Measurements from ENCODE around the gene ATXN10.
A peak's percentile ranks its signal among the peaks of the same experiment; 100 is the strongest.
"Not testable (repeated sequence)": the region's sequence is repeated elsewhere in the genome, so short reads cannot be mapped to it uniquely, and the experiment has no call there.

The ATXN10 gene

DNA sequence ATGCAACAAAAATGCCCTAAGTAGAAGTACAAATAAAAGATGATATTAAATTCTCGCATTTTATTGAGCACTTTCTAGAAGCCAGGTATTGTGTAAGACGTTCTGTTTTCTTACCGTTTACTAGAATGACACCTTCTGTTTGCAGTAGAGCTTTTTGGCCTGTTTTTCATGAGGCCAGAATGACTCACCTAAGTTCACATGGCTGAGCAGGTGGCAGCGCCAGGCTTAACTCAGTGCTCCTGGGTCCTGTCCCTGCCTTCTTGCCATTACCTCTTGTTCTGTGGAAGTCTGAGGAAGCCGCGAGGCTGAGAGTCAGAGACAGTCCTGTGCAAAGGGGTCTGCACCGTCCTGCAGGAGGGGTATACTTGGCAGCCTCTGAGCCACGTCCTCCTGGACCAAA is 113.8 kb downstream of the ATXN10 start:
- DNase-seq (ENCODE audit: low spot score): no peak

DNA sequence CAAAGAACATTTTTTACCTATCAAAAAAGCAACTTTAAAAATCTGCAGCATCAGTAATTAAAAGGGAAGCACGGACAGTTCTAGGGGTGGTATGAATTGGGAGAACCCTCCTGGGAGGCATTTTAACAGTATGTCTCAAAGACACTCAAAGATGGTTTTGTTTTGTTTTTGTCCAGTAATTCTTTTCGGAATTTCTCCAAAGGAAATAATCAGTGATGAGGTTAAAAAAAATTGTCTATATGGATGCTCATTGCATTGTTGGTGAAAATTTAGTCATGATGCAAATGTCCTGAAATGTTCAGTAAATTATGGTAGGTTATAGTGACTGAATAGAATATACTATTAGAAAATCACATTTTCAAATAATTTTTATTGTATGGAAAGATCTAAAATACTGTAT is 115.1 kb downstream of the ATXN10 start:
- no peak for DNase-seq (ENCODE audit: low spot score)

DNA sequence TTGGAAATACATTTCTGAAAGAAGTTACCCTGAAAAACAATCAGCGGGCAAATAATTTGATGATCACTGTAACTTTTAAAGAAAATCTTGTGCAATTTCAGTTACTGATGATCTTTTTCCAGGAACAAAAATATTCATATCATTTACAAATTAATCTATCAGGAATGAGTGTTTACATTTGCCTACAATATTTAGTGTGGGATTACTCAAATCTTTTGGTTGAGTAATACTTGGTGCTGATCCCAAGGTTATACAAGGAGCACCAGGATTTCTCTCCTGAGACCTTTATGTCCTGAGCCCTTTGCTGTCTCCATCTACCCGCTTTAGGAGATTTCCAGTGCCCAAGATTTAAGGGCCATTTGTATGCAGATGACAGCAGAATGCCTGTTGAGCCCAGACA is 116.1 kb downstream of the ATXN10 start:
- no peak for DNase-seq (ENCODE audit: low spot score)

DNA sequence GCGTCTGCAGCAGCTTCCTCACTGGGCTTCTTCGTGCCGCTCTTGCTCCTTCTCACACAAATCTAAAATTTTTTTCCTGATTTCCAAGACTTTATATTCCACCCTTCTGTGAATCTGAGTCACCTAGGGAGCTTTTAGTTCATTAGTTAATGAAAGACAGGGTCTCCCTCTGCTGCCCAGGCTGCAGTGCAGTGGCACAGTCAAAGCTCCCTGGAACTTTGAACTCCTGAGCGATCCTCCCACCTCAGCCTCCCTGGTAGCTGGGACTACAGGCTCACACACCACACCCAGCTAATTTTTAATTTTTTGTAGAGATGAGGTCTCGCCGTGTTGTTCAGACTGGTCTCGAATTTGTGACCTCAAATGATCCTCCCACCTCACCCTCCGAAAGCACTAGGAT is 116.9 kb downstream of the ATXN10 start:
- no peak for DNase-seq (ENCODE audit: low spot score)

DNA sequence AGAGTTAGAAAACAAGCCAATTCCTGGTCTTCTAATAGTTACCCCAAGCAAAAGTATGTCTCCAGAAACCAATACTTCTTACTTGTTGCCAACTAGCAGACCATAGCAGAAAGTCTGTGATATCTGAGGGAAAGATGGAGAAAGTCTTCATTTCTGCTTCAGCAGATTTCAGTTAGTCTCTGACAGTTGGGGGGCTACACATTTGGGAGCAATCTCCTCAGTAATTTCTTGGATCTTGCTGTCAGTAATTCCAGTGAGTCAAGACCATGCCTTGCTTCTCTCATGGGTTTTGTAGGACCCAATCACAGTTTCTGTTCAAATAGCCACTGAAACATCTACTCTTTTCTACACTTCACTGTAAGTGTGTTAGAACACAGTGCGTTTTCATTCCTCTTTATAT is 118.8 kb downstream of the ATXN10 start:
- DNase-seq (ENCODE audit: low spot score): no peak

DNA sequence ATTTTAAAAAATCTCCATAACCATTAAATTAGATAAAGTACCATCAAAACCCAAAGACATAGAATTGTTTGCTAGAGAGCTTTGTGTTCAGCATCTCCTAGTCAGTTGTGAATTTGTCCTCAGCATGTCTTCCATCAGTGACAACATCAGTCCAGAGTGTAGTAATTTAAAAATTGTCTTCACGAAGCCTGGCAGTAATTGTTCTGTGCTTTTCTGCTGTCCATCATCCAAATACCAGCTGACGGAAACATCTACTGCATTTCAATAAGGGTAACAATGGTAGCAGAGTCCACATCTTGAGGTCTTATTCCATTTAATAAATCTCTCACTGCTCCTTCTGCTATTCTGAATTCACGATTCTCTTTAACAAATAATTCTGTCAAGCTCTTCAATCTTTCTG is 121.5 kb downstream of the ATXN10 start:
- DNase-seq (ENCODE audit: low spot score): no peak

DNA sequence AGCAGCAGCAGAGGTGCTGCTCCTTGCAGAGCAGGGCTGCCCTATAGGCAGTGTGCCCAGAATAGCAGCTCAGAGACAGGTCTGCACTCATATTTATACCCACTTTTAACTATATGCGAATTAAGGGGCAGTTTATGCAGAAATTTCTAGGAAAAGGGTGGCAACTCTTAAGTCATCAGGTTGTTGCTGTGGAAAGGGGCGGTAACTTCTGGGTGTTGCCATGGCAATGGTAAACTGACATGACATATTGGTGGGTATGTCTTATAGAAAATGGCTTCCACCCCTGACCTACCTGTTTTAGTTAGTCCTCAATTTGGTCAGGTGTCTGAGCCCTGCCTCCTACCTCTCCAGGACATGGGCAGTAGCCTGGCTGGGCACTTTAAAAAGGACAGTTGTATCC is 122.3 kb downstream of the ATXN10 start:
- no peak for DNase-seq (ENCODE audit: low spot score)

DNA sequence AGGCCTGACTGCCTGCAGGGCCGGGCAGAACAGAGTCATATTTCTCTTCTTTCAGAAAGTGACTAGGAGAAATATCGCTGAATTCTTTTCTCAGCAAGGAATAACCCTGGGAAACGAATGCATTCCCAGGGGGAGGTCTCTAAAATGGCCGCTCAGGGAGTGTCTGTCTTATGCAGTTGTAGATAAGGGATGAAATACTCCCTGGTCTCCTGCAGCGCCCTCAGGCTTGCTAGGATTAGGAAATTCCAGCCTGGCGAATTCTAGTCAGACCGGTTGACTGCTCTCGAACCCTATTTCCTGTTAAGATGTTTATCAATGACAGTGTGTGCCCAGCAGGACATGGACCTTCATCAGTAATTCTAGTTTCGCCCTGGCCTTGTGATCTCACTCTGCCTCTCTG is 124.4 kb downstream of the ATXN10 start:
- DNase-seq (ENCODE audit: low spot score): not testable (repeated sequence)

DNA sequence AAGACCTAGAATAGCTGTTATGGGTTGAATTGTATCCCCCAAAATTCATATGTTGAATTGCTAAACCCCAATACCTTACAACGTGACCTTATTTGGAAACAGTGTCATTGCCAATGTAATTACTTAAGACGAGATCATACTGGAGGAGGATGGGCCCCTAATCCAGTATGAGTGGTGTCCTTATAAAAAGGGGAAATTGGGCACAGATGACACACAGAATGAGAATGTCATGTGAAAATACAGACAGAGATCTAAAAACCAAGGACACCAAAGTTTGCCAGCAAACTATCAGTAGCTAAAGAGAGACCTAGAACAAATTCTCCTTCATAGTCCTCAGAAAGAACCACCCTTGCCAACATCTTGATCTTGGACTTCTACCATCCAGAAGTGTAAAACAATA is 127.7 kb downstream of the ATXN10 start:
- DNase-seq (ENCODE audit: low spot score): no peak

DNA sequence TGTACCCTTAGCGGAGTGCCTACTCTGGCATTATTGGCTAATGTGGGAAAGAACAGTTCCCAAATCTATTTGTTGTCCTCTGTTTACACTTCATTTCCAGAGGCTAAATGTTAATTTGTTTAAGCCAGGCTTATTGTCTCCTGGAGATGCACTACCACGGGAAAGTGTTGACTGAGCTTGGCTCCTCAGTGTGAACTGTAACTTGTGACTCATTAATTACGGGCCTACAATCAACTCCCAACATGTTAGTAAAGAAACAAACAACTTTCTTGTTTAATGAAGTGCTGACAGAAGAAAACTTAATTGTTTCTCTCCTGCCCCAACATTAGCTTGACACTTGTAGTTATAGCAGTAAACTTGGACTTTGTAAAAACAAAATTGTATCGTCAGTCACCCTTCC is 130.4 kb downstream of the ATXN10 start:
- no peak for DNase-seq (ENCODE audit: low spot score)

DNA sequence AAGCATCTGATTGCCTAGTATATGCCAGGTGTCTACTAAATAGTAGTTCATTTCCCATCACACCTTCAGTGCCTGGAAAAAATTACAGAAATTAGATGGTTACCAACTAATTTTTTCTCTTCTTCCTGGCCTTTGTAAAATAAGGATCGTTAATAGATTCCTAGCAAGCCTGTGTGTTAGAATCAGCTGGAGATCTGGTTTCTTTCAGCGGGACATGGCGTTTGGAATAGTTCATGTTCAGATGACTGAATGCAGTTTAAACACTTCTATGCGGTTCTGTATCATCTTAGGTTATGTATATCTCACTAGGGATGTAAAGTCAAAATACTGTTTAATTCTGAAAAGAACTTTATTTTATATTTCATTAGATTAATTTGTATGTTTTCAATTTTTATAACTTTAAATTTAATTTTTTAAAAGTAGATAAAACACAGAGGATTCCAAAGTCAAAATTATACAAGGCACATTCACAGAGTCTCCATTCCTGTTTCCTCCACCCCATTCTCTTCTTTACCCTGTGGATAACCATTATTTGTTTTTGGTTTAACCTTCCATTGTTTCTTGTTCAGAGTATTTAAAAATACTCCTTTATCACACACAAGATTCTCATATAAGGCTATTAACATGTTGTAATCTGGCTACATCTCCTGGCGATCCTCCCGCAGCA is 132.8 kb downstream of the ATXN10 start:
- DNase-seq (ENCODE audit: low spot score): no peak

DNA sequence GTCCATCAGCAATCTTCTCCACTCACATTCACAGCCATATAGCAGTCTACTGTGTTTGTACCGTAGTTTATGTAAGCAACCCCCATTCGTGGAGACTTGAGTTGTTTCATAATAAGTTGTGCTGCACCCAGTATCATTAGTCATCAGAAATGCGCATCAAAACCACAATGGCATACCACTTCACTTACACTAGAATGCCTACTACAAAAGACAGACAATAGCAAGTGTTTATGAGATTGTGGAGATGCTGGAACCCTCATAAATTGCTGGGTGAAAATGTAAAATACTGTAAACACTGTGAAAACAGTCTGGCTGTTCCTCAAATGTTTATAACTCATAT is 133.3 kb downstream of the ATXN10 start:
- no peak for DNase-seq (ENCODE audit: low spot score)

DNA sequence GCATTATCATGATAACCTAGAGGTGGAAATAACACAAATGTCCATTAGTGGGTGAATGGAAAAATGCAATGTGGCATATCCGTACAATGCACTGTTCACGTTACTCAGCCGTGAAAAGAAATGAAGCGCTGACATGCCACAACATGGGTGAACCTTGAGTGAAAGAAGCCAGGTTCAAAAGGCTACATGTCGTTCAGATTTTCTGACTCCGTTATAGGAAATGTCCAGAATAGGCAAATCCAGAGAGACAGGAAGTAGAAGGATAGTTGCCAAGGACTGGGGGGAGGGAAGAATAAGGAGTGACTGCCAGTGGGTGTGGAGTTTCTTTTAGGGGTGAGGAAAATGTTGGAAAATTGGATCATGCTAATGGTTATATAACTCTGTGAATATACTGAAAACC is 133.8 kb downstream of the ATXN10 start:
- no peak for DNase-seq (ENCODE audit: low spot score)

DNA sequence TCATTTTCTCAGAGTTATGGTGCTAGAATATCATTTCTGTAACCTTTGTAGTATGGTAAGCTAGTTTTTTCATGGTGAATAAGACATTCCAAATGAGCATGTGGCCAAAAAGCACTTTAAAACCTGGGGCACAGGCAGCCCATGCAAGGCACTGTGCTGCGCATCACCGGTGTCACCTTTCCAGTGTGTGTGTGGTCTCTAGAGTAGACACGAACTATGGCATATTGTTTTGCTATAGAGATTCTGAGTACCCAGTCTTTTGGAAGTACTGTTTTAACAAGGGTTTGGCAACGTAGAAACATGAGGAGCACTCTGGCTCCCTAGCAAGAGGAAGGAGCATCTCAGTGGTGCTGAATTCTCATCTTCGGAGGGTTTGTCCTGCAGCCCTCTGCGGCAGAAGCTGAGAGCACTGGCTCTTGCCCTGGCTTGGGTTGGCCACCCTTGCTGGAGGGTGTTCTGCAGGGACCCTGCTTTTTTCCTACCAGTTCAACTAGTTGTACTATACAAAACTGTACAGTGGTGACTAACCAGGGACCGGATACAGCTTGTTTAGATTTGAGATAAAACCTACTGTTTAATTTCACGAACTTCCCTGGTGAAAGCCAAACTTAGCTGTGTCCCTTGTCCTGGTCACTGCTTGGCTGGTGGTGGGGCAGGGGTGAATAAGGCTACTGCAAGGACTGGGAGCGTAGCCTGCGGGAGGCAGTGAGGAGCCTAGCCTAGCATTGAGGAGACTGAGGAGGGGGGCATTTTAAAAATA is 135.7 kb downstream of the ATXN10 start:
- no peak for DNase-seq (ENCODE audit: low spot score)

DNA sequence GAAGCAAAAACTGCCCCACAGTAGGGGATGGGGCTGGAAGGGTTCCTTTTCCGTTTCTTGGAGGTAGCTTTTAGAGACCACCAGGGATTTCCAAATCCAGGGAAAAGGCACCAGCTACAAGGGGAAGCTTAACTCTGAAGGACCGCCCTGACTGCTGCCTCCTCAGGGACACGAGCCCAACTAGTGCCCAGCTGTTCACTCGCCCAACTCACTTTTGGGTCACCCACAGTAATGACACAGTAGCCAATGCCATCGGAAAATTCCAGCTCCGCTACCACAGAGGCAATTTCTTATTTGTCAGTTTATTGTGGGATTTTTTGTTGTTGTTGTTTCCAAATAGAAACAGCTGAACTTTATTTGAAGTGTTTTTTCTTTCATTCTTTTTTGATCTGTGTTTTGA is 141.3 kb downstream of the ATXN10 start:
- no peak for DNase-seq (ENCODE audit: low spot score)

DNA sequence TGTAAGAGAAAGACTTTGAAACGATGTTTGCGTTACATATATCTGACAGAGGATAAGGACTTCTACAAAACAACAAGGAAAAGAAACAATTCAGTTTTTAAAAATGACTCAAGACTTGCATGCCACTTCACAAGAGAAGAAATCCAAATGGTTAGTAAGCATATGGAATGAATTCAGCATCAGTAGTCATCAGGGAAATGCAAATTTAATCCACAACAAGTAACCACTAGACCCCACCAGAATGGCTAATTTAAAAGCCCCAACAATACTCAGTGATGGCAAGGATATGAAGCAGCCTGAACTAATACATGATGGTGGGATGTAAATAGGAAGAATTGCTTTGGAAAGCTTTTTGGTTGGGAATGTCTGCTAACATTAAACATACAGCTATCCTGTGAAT is 142.6 kb downstream of the ATXN10 start:
- no peak for DNase-seq (ENCODE audit: low spot score)

DNA sequence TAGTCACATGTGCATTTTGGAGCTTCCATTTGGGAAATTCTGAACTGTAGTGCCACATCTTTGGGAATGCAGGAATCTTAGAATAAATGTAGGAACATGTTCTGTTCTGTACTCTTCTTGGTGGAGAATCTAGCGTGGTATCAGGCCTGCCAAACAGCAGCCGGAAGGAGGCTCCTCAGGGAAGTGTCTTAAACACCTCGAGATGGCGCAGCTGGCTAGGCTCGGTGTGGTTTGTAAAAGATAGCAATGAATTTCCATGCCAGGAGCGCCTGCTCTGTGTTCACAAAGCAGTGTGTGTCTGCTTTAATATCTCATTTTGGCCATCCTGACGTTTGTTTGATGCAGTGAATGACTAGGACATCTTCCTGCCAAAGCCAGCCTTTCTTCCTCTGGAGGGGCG is 145.1 kb downstream of the ATXN10 start:
- no peak for DNase-seq (ENCODE audit: low spot score)

DNA sequence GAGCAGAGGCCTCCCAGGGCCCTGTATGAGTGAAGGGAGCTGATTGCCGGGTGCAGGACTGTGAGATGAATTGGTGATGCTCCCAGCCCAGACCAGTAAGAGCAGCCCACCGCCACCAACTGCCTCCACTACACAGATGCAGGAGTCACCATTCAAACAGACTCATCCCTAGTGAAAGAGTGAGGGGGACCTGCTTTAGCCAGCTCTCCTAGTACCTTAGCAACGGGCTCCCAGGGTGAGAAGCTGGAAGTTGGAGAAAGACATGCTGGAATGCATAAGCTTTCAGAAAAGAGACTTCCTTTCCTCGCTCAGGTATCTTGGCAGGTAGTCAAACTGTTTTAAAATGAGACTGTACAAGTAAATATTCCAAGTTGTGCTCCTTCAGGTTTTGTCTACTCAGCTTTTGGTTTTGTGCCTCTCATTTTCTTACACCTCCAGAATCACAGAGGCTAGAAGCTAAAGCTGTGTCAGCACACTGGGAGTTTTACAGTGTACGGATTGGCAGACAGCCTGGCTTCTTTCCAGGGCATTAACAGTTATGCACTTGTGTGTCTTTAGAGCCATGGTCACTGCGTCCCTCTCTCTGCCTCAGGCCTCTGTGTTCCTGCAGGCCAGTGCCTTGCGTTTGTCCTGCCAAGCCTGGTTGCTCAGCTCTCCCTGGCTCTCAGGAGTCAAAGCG is 146.2 kb downstream of the ATXN10 start:
- DNase-seq (ENCODE audit: low spot score): no peak

DNA sequence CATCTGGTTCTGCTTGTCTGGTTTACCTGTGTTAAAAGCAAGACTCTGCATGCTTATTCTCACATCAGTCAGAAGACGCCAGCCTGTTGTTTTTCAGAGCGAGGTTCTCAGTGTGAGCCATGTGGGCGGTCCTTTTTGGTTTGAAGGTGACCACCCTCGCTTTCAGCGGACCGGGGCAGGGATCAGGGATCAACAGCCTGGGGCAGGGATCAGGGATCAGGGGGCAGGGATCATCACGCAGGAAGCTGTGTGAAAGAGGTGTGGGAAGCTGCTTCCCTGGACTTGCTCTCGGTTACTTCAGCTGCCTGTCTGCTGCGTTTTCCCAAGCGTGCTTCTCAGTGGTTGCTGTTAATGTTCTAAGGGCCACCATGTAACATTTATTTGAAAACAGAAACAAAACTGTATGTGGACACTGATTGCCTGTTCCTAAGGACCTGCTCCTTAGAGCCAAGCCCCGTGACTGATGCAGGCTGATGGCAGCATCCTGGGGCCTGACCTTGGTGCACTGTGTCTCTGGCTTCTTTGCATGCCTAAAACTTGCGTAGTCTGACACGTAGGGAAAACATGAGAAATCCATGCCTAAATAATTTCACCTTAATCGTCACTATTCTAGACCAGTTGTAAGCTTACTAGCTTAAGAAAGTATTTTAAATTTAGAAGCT is 146.9 kb downstream of the ATXN10 start:
- peak; percentile 80 for DNase-seq (ENCODE audit: low spot score)

DNA sequence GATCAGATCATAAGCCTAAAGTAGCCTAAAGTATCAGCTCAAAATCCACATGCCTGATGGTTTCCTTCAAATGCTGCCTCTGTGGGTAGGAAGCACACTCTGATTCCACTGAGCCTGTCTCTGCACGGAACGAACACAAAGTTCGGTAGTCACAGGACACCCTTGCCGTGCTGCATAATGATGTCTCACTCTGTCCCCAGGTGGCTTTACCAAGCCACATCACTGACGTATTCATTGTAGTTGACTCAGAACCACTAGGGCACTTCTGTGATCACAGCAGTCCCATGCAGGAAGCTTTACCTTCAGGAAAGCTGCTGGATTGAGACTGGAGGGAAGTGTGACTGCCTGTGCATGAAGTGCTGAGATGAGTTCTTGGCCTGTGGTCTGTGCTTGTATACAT is 147.7 kb downstream of the ATXN10 start:
- no peak for DNase-seq (ENCODE audit: low spot score)

DNA sequence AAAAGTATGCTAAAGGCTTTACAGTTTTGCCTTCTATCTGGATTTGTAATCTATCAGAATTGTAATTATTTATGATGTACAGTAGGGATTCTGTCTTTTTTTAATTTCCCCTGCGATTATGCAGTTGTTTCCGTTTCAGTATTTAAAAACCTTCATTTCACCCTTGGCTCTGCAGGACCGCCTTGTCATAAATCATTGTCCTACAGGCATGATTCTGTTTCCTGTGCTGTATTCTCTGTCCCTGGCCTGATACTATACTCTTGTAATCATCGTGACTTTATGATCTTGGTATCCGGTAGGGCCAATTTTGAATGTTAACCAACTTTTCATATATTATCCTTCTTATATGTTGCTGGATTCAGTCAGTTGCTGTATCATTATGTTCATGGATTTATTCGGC is 151.7 kb downstream of the ATXN10 start:
- DNase-seq (ENCODE audit: low spot score): no peak

DNA sequence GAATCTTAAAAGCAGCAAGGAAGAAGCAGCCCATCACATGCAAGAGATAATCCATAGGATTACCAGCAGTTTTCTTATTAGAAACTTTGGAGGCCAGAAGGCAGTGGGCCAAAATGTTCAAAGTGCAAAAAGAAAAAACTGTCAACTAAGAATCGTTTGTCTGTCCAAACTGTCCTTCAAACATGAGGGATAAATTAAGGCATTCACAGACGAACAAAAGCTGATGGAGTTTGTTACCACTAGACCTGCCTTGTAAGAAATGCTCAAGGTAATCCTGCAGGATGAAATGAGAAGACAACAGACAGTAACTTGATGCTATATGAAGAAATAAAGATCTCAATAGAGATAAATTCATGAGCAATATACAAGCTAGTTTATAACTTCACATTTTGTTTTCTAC is 154.9 kb downstream of the ATXN10 start:
- no peak for DNase-seq (ENCODE audit: low spot score)

DNA sequence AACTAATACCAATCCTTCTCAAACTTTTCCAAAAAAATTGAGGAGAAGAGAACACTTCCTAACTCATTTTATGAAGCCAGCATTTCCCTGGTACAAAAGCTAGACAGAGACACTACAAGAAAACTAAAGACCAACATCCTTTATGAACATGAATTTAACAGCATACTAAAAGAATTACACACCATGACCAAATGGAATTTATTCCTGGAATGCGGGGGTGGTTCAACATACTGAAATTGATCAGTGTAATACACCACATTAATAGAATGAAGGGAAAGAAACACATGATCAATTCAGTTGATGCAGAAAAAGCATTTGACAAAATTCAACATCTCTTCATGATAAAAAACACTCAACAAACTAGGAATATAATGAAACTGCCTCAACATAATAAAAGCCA is 157.2 kb downstream of the ATXN10 start:
- DNase-seq (ENCODE audit: low spot score): no peak
